CD4-positive, alpha-beta T cell (primary cell): Measurements from ENCODE around the gene NEUROD1. TPM values are rescaled to one million over a fixed set of nuclear protein-coding genes. Genes with fewer than 3 reads are reported as not detected.

Experiments used
- ATAC-seq: fragments of 200-7000 bp; cut with Tn5 transposase; one replicate; pipeline ENCODE4 v1.10.0; 2022; ENCODE audit warnings: mild to moderate bottlenecking; ENCODE audit not compliant: poor library complexity
- CTCF ChIA-PET: fragments of 350-600 bp; sonication (Branson Sonifier 250); formaldehyde crosslinking; loops from one replicate; lab custom pipeline; 2021; ENCODE audit warnings: antibody characterized with exemption, inconsistent platforms; lab: Charles Lee
- POLR2A ChIA-PET: fragments of 350-600 bp; sonication (Branson Sonifier 250); formaldehyde crosslinking; loops from one replicate; lab custom pipeline; 2021; ENCODE audit warnings: antibody characterized with exemption, inconsistent platforms; lab: Charles Lee
- DNase-seq, 14 experiments: peaks; one replicate each; pipeline ENCODE4 v3.0.0-alpha.2; 2013 to 2020; ENCODE audit warnings: mixed read lengths in 2 of 14
- H3K27ac ChIP-seq, 2 donors: one replicate each; pipeline versions ENCODE4 v1.5.1 to v1.7.0; 2013; ENCODE audit warnings: low read length in 2 of 2, low read depth in 1 of 2, mild to moderate bottlenecking in 1 of 2
- H3K27me3 ChIP-seq, 2 experiments: 1 replicate in 1 of 2; 2 replicates in 1 of 2; pipeline versions ENCODE4 v1.6.1 to v1.7.0; 2013; ENCODE audit warnings: low read length in 2 of 2, control low read depth in 1 of 2, mild to moderate bottlenecking in 1 of 2, moderate library complexity in 1 of 2; ENCODE audit not compliant: insufficient read depth in 2 of 2, control insufficient read depth in 1 of 2
- H3K36me3 ChIP-seq: one replicate; pipeline ENCODE4 v1.6.1; 2013; ENCODE audit warnings: low read length, control low read depth; ENCODE audit not compliant: insufficient read depth
- H3K4me1 ChIP-seq: one replicate; pipeline ENCODE4 v1.6.1; 2013; ENCODE audit warnings: low read length, control low read depth; ENCODE audit not compliant: insufficient read depth
- H3K4me3 ChIP-seq: one replicate; pipeline ENCODE4 v1.5.1; 2013; ENCODE audit warnings: mild to moderate bottlenecking, low read length, moderate library complexity
- H3K9me3 ChIP-seq, 2 experiments: 1 replicate in 1 of 2; 2 replicates in 1 of 2; pipeline versions ENCODE4 v1.6.1 to v1.7.0; 2013; ENCODE audit warnings: low read length in 2 of 2, mild to moderate bottlenecking in 2 of 2, control low read depth in 1 of 2, moderate library complexity in 1 of 2; ENCODE audit not compliant: control insufficient read depth in 1 of 2, insufficient read depth in 1 of 2
- H3K27ac Mint-ChIP-seq: one replicate; pipeline ENCODE4 v1.8.0; 2020; ENCODE audit warnings: mixed read lengths
- H3K27me3 Mint-ChIP-seq: one replicate; pipeline ENCODE4 v1.8.0; 2021; ENCODE audit warnings: mixed read lengths
- H3K36me3 Mint-ChIP-seq: one replicate; pipeline ENCODE4 v1.8.0; 2021; ENCODE audit warnings: low read depth, mixed read lengths
- H3K4me1 Mint-ChIP-seq: one replicate; pipeline ENCODE4 v1.8.0; 2021; ENCODE audit warnings: low read depth, mixed read lengths
- H3K4me3 Mint-ChIP-seq: one replicate; pipeline ENCODE4 v1.8.0; 2020; ENCODE audit warnings: mild to moderate bottlenecking, mixed read lengths
- H3K9me3 Mint-ChIP-seq: one replicate; pipeline ENCODE4 v1.8.0; 2020; ENCODE audit warnings: mixed read lengths
- CTCF ChIP-seq: fragments of 200-600 bp; IDR thresholded peaks from one replicate; pipeline ENCODE4 v1.8.0; 2022; ENCODE audit warnings: antibody characterized with exemption, mild to moderate bottlenecking
- intact Hi-C, 2 experiments: fragments of 100-400 bp; cut with DNase I in 1 of 2; cut with micrococcal nuclease in 1 of 2; formaldehyde crosslinking; loops; one replicate each; pipeline versions ENCODE4 v1.15.1 to v1.9.0; 2023 to 2025; cut with DNase I, micrococcal nuclease
- total RNA-seq, 174 experiments: library from RNA in 2 of 174; stranded (reverse) in 2 of 174; gene quantifications; one replicate each; pipeline ENCODE4 v1.2.3 and lab custom pipeline; 2021 to 2026

Gene NEUROD1
- total RNA-seq, 2 experiments from 2014 or later: not detected

DNA sequence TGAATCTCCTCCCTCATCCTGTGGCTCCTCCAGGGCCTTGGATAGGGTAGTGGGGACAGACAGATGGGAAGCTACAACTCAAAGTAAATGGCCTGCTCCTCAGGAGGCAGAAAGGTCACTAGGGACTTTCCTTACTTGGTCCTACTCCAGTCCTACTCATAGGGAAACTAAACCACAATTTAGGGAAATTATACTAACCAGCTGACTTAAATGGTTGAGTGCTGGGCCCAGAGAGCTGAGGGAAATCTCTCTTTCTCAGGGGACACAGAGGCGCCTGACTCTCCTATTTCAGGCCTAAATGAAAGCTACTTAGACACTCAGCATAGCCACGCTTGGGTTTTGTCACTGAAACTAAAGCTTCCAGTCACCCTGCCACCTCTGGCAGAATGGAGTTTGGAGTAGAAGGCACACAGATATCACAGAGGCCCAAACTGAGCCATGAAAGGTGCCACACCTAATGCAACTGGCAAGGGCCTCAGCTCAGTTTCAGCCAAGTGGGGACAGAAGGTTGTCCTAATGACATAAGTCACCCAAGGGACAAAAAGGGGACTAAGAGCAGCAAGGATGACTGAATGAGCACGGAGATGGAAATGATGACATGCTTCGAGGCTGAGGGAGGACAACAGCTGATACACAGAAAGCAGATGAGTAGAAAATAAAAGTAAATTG, 47.5 kb downstream of the NEUROD1 start:
- ATAC-seq (no peak), DNase-seq (no peak)
- intact Hi-C loops: no loop called here
- no peak overlapping the region for H3K27ac Mint-ChIP-seq
- Histone ChIP-seq H3K9me3 (no peaks in the 10 kb centered on the region), H3K27ac (no peak overlapping the region), H3K36me3 (no peaks in the 10 kb centered on the region), H3K4me1 (no peaks in the 10 kb centered on the region), H3K4me3 (no peak overlapping the region), H3K27me3 (peaks cover 0 to 6% of the 10 kb centered on the region in 2 experiments)
- CTCF ChIA-PET: no interaction called here
- POLR2A ChIA-PET: interaction anchor here (0.6 kb wide), 2 partner anchors 15 to 387 kb away, joined by 3 to 4 read pairs; no protein-coding TSS in a partner anchor
- peaks cover 5% of the 10 kb centered on the region for H3K27me3 Mint-ChIP-seq
- H3K36me3 Mint-ChIP-seq: no peaks in the 10 kb centered on the region
- no peaks in the 10 kb centered on the region for H3K9me3 Mint-ChIP-seq
- H3K4me3 Mint-ChIP-seq: no peak overlapping the region
- no peak for TF ChIP-seq CTCF
- no peaks in the 10 kb centered on the region for H3K4me1 Mint-ChIP-seq

- Mint-ChIP-seq H3K36me3 (no peaks in the 10 kb centered on the region), H3K4me1 (no peaks in the 10 kb centered on the region), H3K27me3 (peaks cover 26% of the 10 kb centered on the region)
Observed at GRCh38 chr2:181628590-181629585, 51.4 kb downstream of the NEUROD1 start.

GRCh38 chr2:181627545-181627944, 52.8 kb downstream of the NEUROD1 start:
- ChIA-PET CTCF (no interaction called here), POLR2A (no interaction called here)
- Mint-ChIP-seq H3K4me3 (no peak overlapping the region), H3K4me1 (no peaks in the 10 kb centered on the region), H3K36me3 (no peaks in the 10 kb centered on the region), H3K9me3 (no peaks in the 10 kb centered on the region), H3K27ac (no peak overlapping the region), H3K27me3 (peaks cover 21% of the 10 kb centered on the region)
- no peak for ATAC-seq
- H3K9me3 ChIP-seq: no peaks in the 10 kb centered on the region
- H3K4me1 ChIP-seq: no peaks in the 10 kb centered on the region
- H3K27ac ChIP-seq: no peak overlapping the region
- intact Hi-C loops: no loop called here
- no peak for TF ChIP-seq CTCF
- no peak for DNase-seq
- no peaks in the 10 kb centered on the region for H3K36me3 ChIP-seq
- no peak overlapping the region for H3K4me3 ChIP-seq
- H3K27me3 ChIP-seq: peaks cover 11 to 15% of the 10 kb centered on the region in 2 experiments

More at GRCh38 chr2:181628590-181629585, 51.4 kb downstream of the NEUROD1 start:
- Histone ChIP-seq H3K9me3 (no peaks in the 10 kb centered on the region), H3K27ac (no peak overlapping the region), H3K36me3 (no peaks in the 10 kb centered on the region), H3K4me1 (no peaks in the 10 kb centered on the region), H3K4me3 (no peak overlapping the region), H3K27me3 (peaks cover 6 to 11% of the 10 kb centered on the region in 2 experiments)
- Mint-ChIP-seq H3K4me3 (no peak overlapping the region), H3K9me3 (no peaks in the 10 kb centered on the region), H3K27ac (no peak overlapping the region)
- ATAC-seq: no peak
- DNase-seq: no peak
- intact Hi-C loops: no loop called here
- TF ChIP-seq CTCF: no peak
- ChIA-PET CTCF (no interaction called here), POLR2A (no interaction called here)
